Glutamatergic neuron (in vitro differentiated cells): ENCODE data around the gene EVI5. TPM values are rescaled to one million over a fixed set of nuclear protein-coding genes. Genes with fewer than 3 reads are reported as not detected.

ENCODE experiments used
- DNase-seq: peaks from one replicate; pipeline ENCODE4 v3.0.0; 2022
- H3K27ac Mint-ChIP-seq: one replicate; pipeline ENCODE4 v1.8.0; 2020; ENCODE audit warnings: mild to moderate bottlenecking, mixed read lengths, inconsistent platforms; ENCODE audit not compliant: unreplicated experiment
- H3K27me3 Mint-ChIP-seq: one replicate; pipeline ENCODE4 v1.8.0; 2020; ENCODE audit warnings: mild to moderate bottlenecking, moderate library complexity, mixed read lengths, inconsistent platforms; ENCODE audit not compliant: unreplicated experiment
- H3K36me3 Mint-ChIP-seq: one replicate; pipeline ENCODE4 v1.8.0; 2020; ENCODE audit warnings: mild to moderate bottlenecking, mixed read lengths, inconsistent platforms; ENCODE audit not compliant: unreplicated experiment
- H3K4me1 Mint-ChIP-seq: one replicate; pipeline ENCODE4 v1.8.0; 2020; ENCODE audit warnings: mild to moderate bottlenecking, low read depth, mixed read lengths, inconsistent platforms; ENCODE audit not compliant: unreplicated experiment
- H3K4me3 Mint-ChIP-seq: one replicate; pipeline ENCODE4 v1.8.0; 2020; ENCODE audit warnings: mild to moderate bottlenecking, mixed read lengths, inconsistent platforms; ENCODE audit not compliant: unreplicated experiment
- H3K9me3 Mint-ChIP-seq: one replicate; pipeline ENCODE4 v1.8.0; 2020; ENCODE audit warnings: mild to moderate bottlenecking, moderate library complexity, mixed read lengths, inconsistent platforms; ENCODE audit not compliant: unreplicated experiment
- total RNA-seq: library from RNA; stranded (reverse); fragmentation: NEBNext Ultra II Directional; extraction: Animal tissue kit (Norgen Biotek cat#: 25700); gene quantifications from one replicate; pipeline ENCODE4 v1.2.1, GENCODE V29; 2021; ENCODE audit not compliant: unreplicated experiment
- TF ChIP-seq, protein P1 (sequence below): fragments of 200-600 bp; sonication (generic); IDR thresholded peaks from one replicate; pipeline ENCODE4 v1.5.0; 2021; ENCODE audit not compliant: partially characterized antibody, unreplicated experiment

Gene EVI5
- total RNA-seq, 1 donor from 2014 or later = 19.5 TPM

DNA sequence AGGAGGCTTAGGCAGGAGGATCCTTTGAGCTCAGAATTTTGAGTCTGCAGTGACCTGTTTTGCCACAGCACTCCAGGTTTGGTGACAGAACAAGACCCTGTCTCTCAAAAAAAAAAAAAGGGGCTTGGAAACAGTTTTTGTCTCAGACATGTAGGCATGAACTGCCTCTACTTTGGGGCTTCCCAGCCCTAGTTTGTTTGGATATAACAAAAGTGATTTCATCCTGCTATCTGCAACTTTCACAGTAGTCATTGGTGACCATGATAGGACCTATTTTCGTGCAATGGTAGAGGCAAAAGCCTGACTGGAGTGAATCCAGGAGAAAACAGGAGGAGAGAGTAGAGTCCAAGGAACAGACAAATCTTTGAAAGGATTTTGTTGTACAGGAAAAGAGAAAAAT, 20.3 kb upstream of the EVI5 start:
- H3K9me3 Mint-ChIP-seq = no peaks in the 10 kb centered on the region
- no peak overlapping the region for H3K27ac Mint-ChIP-seq
- no peaks in the 10 kb centered on the region for H3K27me3 Mint-ChIP-seq
- H3K4me1 Mint-ChIP-seq = no peaks in the 10 kb centered on the region
- TF ChIP-seq, protein P1, sequence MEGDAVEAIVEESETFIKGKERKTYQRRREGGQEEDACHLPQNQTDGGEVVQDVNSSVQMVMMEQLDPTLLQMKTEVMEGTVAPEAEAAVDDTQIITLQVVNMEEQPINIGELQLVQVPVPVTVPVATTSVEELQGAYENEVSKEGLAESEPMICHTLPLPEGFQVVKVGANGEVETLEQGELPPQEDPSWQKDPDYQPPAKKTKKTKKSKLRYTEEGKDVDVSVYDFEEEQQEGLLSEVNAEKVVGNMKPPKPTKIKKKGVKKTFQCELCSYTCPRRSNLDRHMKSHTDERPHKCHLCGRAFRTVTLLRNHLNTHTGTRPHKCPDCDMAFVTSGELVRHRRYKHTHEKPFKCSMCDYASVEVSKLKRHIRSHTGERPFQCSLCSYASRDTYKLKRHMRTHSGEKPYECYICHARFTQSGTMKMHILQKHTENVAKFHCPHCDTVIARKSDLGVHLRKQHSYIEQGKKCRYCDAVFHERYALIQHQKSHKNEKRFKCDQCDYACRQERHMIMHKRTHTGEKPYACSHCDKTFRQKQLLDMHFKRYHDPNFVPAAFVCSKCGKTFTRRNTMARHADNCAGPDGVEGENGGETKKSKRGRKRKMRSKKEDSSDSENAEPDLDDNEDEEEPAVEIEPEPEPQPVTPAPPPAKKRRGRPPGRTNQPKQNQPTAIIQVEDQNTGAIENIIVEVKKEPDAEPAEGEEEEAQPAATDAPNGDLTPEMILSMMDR = no peak
- DNase-seq = no peak
- no peaks in the 10 kb centered on the region for H3K36me3 Mint-ChIP-seq
- no peak overlapping the region for H3K4me3 Mint-ChIP-seq

DNA sequence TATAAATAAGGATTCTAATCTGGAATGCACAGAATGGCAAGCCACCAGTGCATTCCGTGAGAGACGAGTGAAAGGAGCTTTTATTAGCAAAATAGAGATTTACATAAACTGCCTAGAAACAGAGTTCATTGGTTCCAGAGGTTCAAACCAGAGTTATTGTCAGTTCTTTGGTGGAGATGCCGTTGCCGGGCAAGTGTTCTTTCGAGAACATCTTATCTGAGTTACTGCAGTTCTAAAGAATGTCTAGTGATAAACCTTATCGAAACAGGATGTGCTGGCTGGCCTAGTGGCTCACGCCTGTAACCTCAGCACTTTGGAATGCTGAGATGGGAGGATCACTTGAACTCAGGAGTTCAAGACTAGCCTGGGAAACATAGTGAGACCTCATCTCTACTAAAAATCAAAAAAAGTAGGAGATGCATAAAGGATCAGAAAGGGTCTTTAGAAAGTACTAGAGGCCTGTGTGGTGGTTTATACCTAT, 19.9 kb upstream of the EVI5 start:
- no peaks in the 10 kb centered on the region for H3K27me3 Mint-ChIP-seq
- no peak overlapping the region for H3K27ac Mint-ChIP-seq
- no peak overlapping the region for H3K4me3 Mint-ChIP-seq
- H3K36me3 Mint-ChIP-seq = no peaks in the 10 kb centered on the region
- H3K9me3 Mint-ChIP-seq = no peaks in the 10 kb centered on the region
- no peak for DNase-seq
- no peaks in the 10 kb centered on the region for H3K4me1 Mint-ChIP-seq
- TF ChIP-seq, protein P1 = no peak

DNA sequence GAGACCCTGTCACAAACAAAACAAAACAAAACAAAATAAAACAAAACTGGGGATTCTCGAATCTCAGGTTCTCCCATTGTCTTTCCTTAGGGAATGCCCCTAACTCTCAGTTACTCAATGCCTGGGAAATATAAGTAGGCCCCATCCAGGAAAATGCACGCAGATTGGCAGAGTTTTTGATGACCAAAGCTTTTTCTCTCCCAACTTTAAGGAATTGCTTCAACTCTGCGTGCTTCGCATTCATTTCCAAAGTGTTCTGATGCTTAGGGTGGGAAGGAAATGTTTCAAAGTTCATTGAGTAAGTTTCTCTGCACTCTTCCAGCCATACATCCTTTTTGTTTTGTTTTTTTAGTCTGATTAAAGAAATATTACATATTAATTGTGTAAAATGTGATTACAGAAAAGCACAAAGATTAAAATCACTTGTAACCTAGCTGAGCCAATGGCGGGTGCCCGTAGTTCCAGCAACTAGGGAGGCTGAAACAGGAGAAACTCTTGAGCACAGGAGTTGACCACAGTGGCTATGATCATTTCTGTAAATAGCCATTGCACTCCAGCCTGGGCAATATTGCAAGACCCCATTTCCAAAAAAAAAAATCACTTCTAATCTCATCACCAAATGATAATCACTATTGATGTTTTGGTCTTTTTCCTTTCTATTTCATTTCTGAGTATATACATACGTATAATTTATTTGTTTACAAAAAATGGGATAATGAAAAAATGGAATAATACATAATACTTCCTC, 18.4 kb upstream of the EVI5 start:
- DNase-seq = no peak
- Mint-ChIP-seq H3K4me1 (no peaks in the 10 kb centered on the region), H3K27ac (no peak overlapping the region), H3K4me3 (no peak overlapping the region), H3K36me3 (no peaks in the 10 kb centered on the region), H3K9me3 (no peaks in the 10 kb centered on the region), H3K27me3 (no peaks in the 10 kb centered on the region)
- TF ChIP-seq, protein P1 = no peak

DNA sequence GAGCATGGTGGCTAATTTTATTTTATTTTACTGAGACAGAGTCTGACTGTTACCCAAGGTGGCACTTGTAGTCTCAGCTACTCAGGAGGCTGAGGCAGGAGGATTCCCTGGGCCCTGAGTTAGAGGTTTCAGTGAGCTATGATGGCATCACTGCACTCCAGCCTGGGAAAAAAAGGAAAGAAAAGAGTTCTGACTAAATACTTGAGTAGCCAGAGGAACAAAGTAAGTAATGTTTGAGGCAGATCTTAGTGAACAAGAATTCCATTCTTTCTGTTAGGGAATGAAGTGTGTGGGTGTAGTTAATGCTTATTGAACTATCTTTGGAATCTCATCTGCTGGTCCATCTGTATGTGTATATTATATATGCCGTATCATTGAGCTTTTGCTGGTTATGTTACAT, 13.1 kb upstream of the EVI5 start:
- no peak overlapping the region for H3K27ac Mint-ChIP-seq
- DNase-seq = no peak
- H3K4me1 Mint-ChIP-seq = no peaks in the 10 kb centered on the region
- H3K36me3 Mint-ChIP-seq = no peaks in the 10 kb centered on the region
- H3K27me3 Mint-ChIP-seq = no peaks in the 10 kb centered on the region
- TF ChIP-seq, protein P1 = no peak
- no peaks in the 10 kb centered on the region for H3K9me3 Mint-ChIP-seq
- no peak overlapping the region for H3K4me3 Mint-ChIP-seq

DNA sequence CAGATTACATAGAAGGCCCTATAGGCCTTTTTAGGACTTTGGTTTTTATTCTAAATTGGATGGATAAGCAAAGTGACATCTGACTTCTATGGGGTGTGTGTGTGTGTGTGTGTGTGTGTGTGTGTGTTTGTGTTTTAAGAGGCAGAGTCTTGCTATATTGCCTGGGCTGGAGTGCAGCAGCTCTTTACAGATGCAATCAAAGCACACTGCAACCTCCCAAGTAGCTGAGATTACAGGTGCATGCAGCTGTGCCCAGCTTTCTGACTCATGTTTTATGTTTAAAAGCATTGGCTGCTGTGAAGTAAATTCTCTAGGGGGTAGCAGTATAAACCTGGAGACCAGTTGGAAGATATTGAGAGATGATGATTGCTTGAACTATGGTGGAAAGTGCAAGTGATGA, 12.4 kb upstream of the EVI5 start:
- TF ChIP-seq, protein P1 = no peak
- no peak overlapping the region for H3K27ac Mint-ChIP-seq
- no peak overlapping the region for H3K4me3 Mint-ChIP-seq
- no peaks in the 10 kb centered on the region for H3K4me1 Mint-ChIP-seq
- H3K9me3 Mint-ChIP-seq = no peaks in the 10 kb centered on the region
- H3K27me3 Mint-ChIP-seq = no peaks in the 10 kb centered on the region
- H3K36me3 Mint-ChIP-seq = no peaks in the 10 kb centered on the region
- DNase-seq = no peak
